Measurements from ENCODE around the gene PPP1R17.

The PPP1R17 gene

GRCh38 chr7:31734456-31734855, 47.4 kb downstream of the PPP1R17 start:
- Histone ChIP-seq H3K9me2 (replicated peaks; ENCODE audit: low read depth, low read length) (no peaks in the 10 kb centered on the region), H4K20me1 (ENCODE audit: insufficient read depth, low read length, poor library complexity, severe bottlenecking) (no peaks in the 10 kb centered on the region), H2AFZ (ENCODE audit: low read length) (no peak overlapping the region), H3K4me3 (ENCODE audit: low read length, poor library complexity, severe bottlenecking) (no peak overlapping the region), H3F3A (ENCODE audit: low read depth) (no peaks in the 10 kb centered on the region), H3K9me3 (ENCODE audit: insufficient read depth, low read depth, low read length) (no peaks in the 10 kb centered on the region), H3K79me2 (ENCODE audit: insufficient read depth, low read length) (no peaks in the 10 kb centered on the region), H3K4me1 (ENCODE audit: insufficient read depth, low read length, poor library complexity, severe bottlenecking) (no peaks in the 10 kb centered on the region), H3K4me2 (ENCODE audit: low read depth, low read length, poor library complexity, severe bottlenecking) (no peak overlapping the region), H3K36me3 (ENCODE audit: insufficient read depth, low read length) (no peaks in the 10 kb centered on the region), H3K9ac (ENCODE audit: low read depth, low read length, poor library complexity, severe bottlenecking) (no peak overlapping the region), H3K27me3 (ENCODE audit: insufficient read depth, low read length, poor library complexity, severe bottlenecking) (no peaks in the 10 kb centered on the region)
- TF ChIP-seq EZH2phosphoT487 (IDR thresholded peaks at IDR 0.05; ENCODE audit: borderline replicate concordance) (no peak), CTCF (conservative IDR thresholded peaks at IDR 0.05; ENCODE audit: low read length) (no peak)

DNA sequence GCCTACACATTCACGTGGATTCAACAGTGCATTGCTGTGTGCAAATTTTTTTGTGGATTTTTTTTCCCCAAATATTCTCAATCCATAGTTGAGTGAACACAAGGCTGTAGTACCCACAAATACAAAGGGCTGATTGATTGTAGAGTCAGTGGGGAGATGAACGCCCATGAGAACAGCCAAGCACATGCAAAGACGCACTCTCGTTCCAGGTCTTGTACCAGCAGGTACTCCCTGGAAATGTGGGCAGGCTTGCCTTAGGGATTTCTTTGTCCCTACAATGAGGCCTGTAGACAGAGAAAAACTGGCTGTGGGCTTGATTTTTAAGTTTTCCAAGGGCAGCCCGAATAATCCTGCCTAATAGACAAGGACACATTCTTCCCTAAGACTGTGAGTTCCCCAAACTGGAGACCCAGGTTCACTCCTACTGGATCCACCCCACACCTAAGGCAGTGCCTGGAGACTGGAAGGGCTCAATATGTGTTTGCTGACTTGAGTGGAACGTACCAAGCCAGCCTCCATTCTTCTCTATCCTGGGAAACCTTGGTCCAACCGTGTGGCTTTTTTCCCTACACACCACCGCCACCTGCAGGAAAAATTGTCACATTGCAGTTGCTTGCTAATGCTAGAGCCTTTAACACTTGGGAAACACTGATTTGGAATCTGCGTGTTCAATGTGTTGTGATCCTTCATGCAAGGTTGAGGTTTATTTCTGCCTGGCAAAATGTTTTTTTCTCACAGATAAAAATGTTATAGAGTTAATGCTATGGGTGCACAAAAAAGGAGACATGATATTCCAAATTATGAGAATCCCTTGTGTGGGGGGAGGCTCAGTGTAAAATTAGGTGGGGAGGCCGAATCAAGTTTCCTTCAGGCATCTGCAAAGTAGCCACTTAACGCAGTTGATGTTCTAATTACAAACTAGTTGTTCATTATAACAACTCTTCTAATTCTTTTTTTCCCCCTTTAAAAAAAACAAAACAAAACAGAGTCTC, 49.3 kb downstream of the PPP1R17 start:
- Histone ChIP-seq H3K36me3 (ENCODE audit: insufficient read depth, low read length) (no peaks in the 10 kb centered on the region), H4K20me1 (ENCODE audit: insufficient read depth, low read length, poor library complexity, severe bottlenecking) (no peaks in the 10 kb centered on the region), H2AFZ (ENCODE audit: low read length) (no peak overlapping the region), H3K4me3 (ENCODE audit: low read length, poor library complexity, severe bottlenecking) (no peak overlapping the region), H3F3A (ENCODE audit: low read depth) (no peaks in the 10 kb centered on the region), H3K27me3 (ENCODE audit: insufficient read depth, low read length, poor library complexity, severe bottlenecking) (no peaks in the 10 kb centered on the region), H3K9me3 (ENCODE audit: insufficient read depth, low read depth, low read length) (no peaks in the 10 kb centered on the region), H3K79me2 (ENCODE audit: insufficient read depth, low read length) (no peaks in the 10 kb centered on the region), H3K4me1 (ENCODE audit: insufficient read depth, low read length, poor library complexity, severe bottlenecking) (no peaks in the 10 kb centered on the region), H3K9me2 (replicated peaks; ENCODE audit: low read depth, low read length) (no peaks in the 10 kb centered on the region), H3K9ac (ENCODE audit: low read depth, low read length, poor library complexity, severe bottlenecking) (no peak overlapping the region), H3K4me2 (ENCODE audit: low read depth, low read length, poor library complexity, severe bottlenecking) (no peak overlapping the region)
- TF ChIP-seq CTCF (conservative IDR thresholded peaks at IDR 0.05; ENCODE audit: low read length) (peak; percentile 87), EZH2phosphoT487 (IDR thresholded peaks at IDR 0.05; ENCODE audit: borderline replicate concordance) (no peak)

- no peaks in the 10 kb centered on the region for H3K9me3 ChIP-seq (ENCODE audit: insufficient read depth, low read depth, low read length)
- no peaks in the 10 kb centered on the region for H4K20me1 ChIP-seq (ENCODE audit: insufficient read depth, low read length, poor library complexity, severe bottlenecking)
- no peak overlapping the region for H3K9ac ChIP-seq (ENCODE audit: low read depth, low read length, poor library complexity, severe bottlenecking)
- H3K9me2 ChIP-seq (replicated peaks; ENCODE audit: low read depth, low read length): no peaks in the 10 kb centered on the region
- H3K4me1 ChIP-seq (ENCODE audit: insufficient read depth, low read length, poor library complexity, severe bottlenecking): no peaks in the 10 kb centered on the region
- H3K79me2 ChIP-seq (ENCODE audit: insufficient read depth, low read length): no peaks in the 10 kb centered on the region
- no peak overlapping the region for H2AFZ ChIP-seq (ENCODE audit: low read length)
- no peak overlapping the region for H3K4me3 ChIP-seq (ENCODE audit: low read length, poor library complexity, severe bottlenecking)
- no peaks in the 10 kb centered on the region for H3F3A ChIP-seq (ENCODE audit: low read depth)
- no peak overlapping the region for H3K4me2 ChIP-seq (ENCODE audit: low read depth, low read length, poor library complexity, severe bottlenecking)
- no peaks in the 10 kb centered on the region for H3K36me3 ChIP-seq (ENCODE audit: insufficient read depth, low read length)
- no peaks in the 10 kb centered on the region for H3K27me3 ChIP-seq (ENCODE audit: insufficient read depth, low read length, poor library complexity, severe bottlenecking)
- no peak for TF ChIP-seq CTCF (conservative IDR thresholded peaks at IDR 0.05; ENCODE audit: low read length)
- no peak for TF ChIP-seq EZH2phosphoT487 (IDR thresholded peaks at IDR 0.05; ENCODE audit: borderline replicate concordance)
Measured at GRCh38 chr7:31741852-31742251, 54.8 kb downstream of the PPP1R17 start.

Data from Loucy (cell line).